Lung (tissue), 12 donors: ENCODE results near the gene DCLK2. TPM values are rescaled to one million over a fixed set of nuclear protein-coding genes. Genes with fewer than 3 reads are reported as not detected.

Experiments
- ATAC-seq: fragments of 200-7000 bp; cut with Tn5 transposase; one replicate; pipeline ENCODE4 v1.9.1; 2020; ENCODE audit warnings: moderate number of reproducible peaks; ENCODE audit not compliant: insufficient read depth, low FRiP score
- DNase-seq, 3 donors: peaks; one replicate each; pipeline ENCODE4 v3.0.0-alpha.2; 2013 to 2017
- H3K27ac ChIP-seq, 2 donors: one replicate each; pipeline ENCODE4 v1.5.1; 2013; ENCODE audit warnings: mild to moderate bottlenecking in 2 of 2, moderate library complexity in 2 of 2, control low read depth in 1 of 2, inconsistent platforms in 1 of 2, low read depth in 1 of 2, low read length in 1 of 2
- H3K27me3 ChIP-seq, 3 donors: one replicate each; pipeline ENCODE4 v1.5.1; 2013; ENCODE audit warnings: low read length in 2 of 3; ENCODE audit not compliant: control insufficient read depth in 3 of 3, insufficient read depth in 3 of 3
- H3K36me3 ChIP-seq, 4 donors: one replicate each; pipeline ENCODE4 v1.5.1; 2013; ENCODE audit warnings: low read length in 4 of 4, mild to moderate bottlenecking in 1 of 4, moderate library complexity in 1 of 4; ENCODE audit not compliant: control insufficient read depth in 4 of 4, insufficient read depth in 4 of 4
- H3K4me1 ChIP-seq, 5 donors: one replicate each; pipeline ENCODE4 v1.5.1; 2013; ENCODE audit warnings: low read length in 5 of 5, mild to moderate bottlenecking in 2 of 5, moderate library complexity in 1 of 5; ENCODE audit not compliant: control insufficient read depth in 5 of 5, insufficient read depth in 5 of 5
- H3K4me3 ChIP-seq: one replicate; pipeline ENCODE4 v1.5.1; 2013; ENCODE audit warnings: mild to moderate bottlenecking, control low read depth, moderate library complexity
- H3K9ac ChIP-seq, 2 donors: one replicate each; pipeline ENCODE4 v1.5.1; 2013; ENCODE audit warnings: low read length in 2 of 2, control low read depth in 1 of 2; ENCODE audit not compliant: insufficient read depth in 1 of 2
- H3K9me3 ChIP-seq, 4 donors: one replicate each; pipeline ENCODE4 v1.5.1; 2013; ENCODE audit warnings: low read length in 3 of 4, mild to moderate bottlenecking in 1 of 4, moderate library complexity in 1 of 4; ENCODE audit not compliant: control insufficient read depth in 4 of 4, insufficient read depth in 3 of 4
- WGBS, 2 donors: extraction: QIAGEN DNeasy Blood & Tissue Kit; methylation state at CpG; one replicate each; pipeline ENCODE4 v1.1.7; 2013; 5-methylcytosine and 5-hydroxymethylcytosine counted together
- polyA plus RNA-seq, 2 donors: library from polyadenylated mRNA; stranded (reverse); fragments of 200-250 nt; gene quantifications; one replicate each; pipeline ENCODE4 v1.2.1, GENCODE V29; 2013
- total RNA-seq, 2 donors: library from RNA; depleted of rRNA in 1 of 2; stranded (reverse); fragments of >200 nt in 1 of 2; gene quantifications; one replicate each; pipeline ENCODE4 v1.2.1, GENCODE V29; 2014 to 2021
- TF ChIP-seq, protein P1 (sequence below): IDR thresholded peaks from 2 replicates; pipeline ENCODE4 v1.5.1; 2012; ENCODE audit warnings: mild to moderate bottlenecking; ENCODE audit errors: control extremely low read depth, extremely low read depth
- donor health status: control.
- donor health status: control.
- donor health status: Bipolar disorder and iron deficiency.
- donor health status: healthy.
- donor health status: DM: yes; HTN: yes; CAD: no.

The DCLK2 gene
- total and polyA plus RNA-seq, 4 donors, result 1.4 to 11.8 (median 2.7) TPM

- TF ChIP-seq, protein P1, sequence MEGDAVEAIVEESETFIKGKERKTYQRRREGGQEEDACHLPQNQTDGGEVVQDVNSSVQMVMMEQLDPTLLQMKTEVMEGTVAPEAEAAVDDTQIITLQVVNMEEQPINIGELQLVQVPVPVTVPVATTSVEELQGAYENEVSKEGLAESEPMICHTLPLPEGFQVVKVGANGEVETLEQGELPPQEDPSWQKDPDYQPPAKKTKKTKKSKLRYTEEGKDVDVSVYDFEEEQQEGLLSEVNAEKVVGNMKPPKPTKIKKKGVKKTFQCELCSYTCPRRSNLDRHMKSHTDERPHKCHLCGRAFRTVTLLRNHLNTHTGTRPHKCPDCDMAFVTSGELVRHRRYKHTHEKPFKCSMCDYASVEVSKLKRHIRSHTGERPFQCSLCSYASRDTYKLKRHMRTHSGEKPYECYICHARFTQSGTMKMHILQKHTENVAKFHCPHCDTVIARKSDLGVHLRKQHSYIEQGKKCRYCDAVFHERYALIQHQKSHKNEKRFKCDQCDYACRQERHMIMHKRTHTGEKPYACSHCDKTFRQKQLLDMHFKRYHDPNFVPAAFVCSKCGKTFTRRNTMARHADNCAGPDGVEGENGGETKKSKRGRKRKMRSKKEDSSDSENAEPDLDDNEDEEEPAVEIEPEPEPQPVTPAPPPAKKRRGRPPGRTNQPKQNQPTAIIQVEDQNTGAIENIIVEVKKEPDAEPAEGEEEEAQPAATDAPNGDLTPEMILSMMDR, result no peak
- no peak overlapping the region for H3K27ac ChIP-seq
- ATAC-seq, result no peak
- H3K9ac ChIP-seq, result no peak overlapping the region
- H3K4me3 ChIP-seq, result no peak overlapping the region
- 96 to 97% methylated on average over 7 of the region's 7 CpGs for WGBS, 2 donors
- H3K4me1 ChIP-seq, result peaks cover 0 to 9% (median 0%) of the 10 kb centered on the region in 5 donors
- H3K9me3 ChIP-seq, result no peaks in the 10 kb centered on the region
- H3K36me3 ChIP-seq, result peaks cover 0 to 7% (median 1%) of the 10 kb centered on the region in 4 donors
- no peaks in the 10 kb centered on the region for H3K27me3 ChIP-seq
- DNase-seq, result no peak
These were observed 168.9 kb downstream of the DCLK2 start for GRCh38 chr4:150247184-150247583.

DNA sequence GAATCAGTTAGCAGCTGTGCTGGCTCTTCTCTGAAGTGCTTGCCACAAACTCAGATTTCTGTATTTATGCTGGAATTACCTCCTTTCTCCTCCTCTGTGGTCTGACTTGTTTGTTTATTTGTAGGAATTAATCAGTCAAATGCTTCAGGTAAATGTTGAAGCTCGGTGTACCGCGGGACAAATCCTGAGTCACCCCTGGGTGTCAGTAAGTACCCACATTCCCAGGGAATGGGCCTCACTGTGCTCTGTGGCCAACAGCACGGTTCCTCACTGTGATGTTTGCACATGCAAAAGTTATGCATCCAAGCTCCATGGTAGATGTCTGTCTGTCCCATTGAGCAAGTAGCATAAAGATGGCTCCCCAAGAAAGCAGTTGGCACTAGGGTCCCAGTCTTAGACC is 169.9 kb downstream of the DCLK2 start:
- H3K27ac ChIP-seq, result no peak overlapping the region
- WGBS, 2 donors, result 90 to 95% methylated on average over 4 of the region's 4 CpGs
- peaks cover 0 to 9% (median 1%) of the 10 kb centered on the region in 4 donors for H3K36me3 ChIP-seq
- no peak overlapping the region for H3K4me3 ChIP-seq
- H3K9me3 ChIP-seq, result peaks cover 0 to 2% (median 0%) of the 10 kb centered on the region in 4 donors
- H3K27me3 ChIP-seq, result no peaks in the 10 kb centered on the region
- H3K9ac ChIP-seq, result no peak overlapping the region
- ATAC-seq, result no peak
- H3K4me1 ChIP-seq, result peaks cover 0 to 12% (median 0%) of the 10 kb centered on the region in 5 donors
- TF ChIP-seq, protein P1, result no peak
- DNase-seq, result no peak

DNA sequence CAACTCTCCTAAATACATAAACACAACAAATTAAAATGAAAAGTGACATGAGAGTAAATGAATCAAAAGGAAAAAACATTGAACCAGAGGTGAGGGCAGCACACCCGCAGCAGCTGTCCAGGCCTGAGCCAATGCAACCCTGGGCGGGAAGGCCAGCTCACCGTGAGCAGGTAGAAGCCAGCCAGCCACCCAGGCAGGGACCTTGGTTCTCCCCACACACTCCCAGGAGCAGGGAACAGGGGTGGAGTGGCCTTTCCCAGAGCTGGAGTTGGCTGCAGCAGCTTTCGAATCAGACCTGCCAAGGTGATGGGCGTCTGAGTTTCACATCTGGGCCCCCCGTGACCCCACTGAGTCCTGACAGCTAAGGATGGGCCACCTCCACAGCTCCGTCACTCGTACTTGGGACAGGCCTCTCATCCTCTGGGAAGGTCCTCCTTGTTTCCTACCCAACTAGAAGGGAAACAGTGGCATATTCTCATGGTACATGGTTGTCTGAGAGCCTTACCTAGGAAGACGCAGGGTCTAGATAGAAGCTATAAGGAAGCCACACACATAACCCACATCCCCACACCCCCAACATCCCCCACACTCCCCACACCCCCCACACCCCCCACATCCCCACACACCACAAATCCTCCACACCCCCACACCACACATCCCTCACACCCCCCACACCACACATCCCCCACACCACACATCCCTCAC is 172.2 kb downstream of the DCLK2 start:
- Histone ChIP-seq H3K9me3 (peaks cover 0 to 2% (median 0%) of the 10 kb centered on the region in 4 donors), H3K27ac (no peak overlapping the region), H3K27me3 (no peaks in the 10 kb centered on the region), H3K4me1 (peaks cover 0 to 15% (median 0%) of the 10 kb centered on the region in 5 donors), H3K9ac (no peak overlapping the region), H3K4me3 (no peak overlapping the region), H3K36me3 (peaks cover 0 to 10% (median 1%) of the 10 kb centered on the region in 4 donors)
- ATAC-seq (no peak), DNase-seq (no peak)
- TF ChIP-seq, protein P1, result no peak
- WGBS, 2 donors, result 94% methylated on average over 9 of the region's 9 CpGs
